ENCODE measurements around the gene RBM44. TPM values are rescaled to one million over a fixed set of nuclear protein-coding genes. Genes with fewer than 3 reads are reported as not detected.

Gene RBM44
- total and polyA plus RNA-seq, 4 donors: 0.02 to 0.75 (median 0.15) TPM

DNA sequence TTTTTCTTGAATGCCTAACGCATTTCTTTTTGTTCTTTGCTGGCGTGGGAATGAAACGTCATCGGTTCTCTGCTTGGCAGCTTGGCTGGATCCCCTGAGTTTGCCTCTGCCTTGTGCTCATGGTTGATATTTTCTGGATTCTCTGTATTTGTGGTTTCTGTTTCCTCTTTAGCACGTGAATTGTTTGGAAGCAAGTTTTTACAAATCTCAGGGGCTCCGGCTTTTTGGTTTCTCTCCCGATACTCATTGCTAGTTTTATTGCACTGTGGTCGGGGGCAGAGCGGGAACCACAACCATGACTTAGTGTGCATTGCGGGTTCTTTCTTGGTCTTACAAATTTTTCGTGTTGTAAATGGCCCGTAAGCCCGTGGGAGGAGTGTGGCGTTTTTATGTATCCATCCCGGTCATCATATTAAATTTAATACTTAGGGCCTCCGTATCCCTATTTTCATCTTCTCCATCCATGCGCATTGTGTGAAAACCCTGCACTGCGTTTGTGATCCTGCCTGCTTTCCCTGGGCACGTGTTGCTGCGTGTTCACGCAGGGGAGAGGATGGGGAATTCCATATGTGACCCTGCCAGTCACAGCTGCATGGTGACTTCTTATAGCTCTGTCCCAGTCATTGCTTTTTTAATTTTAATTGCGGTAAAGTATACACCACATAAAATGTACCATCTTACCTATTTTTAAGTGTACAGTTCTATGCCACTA, 70.2 kb downstream of the RBM44 start:
- 86% methylated on average over 22 of the region's 22 CpGs for WGBS
- H3K4me3 ChIP-seq (ENCODE audit: low read depth in 1 of 3, low read length in 3 of 3): no peak overlapping the region
- no peaks in the 10 kb centered on the region for H3K4me1 ChIP-seq (ENCODE audit: control insufficient read depth in 4 of 4, insufficient read depth in 4 of 4, low read length in 3 of 4)
- no peak overlapping the region for H3K27ac ChIP-seq (ENCODE audit: low read depth in 1 of 2, low read length in 2 of 2)
- no peaks in the 10 kb centered on the region for H3K9me3 ChIP-seq (ENCODE audit: control insufficient read depth in 4 of 4, low read length in 3 of 4)
- no peak overlapping the region for H3K9ac ChIP-seq (ENCODE audit: low read depth in 1 of 2, low read length in 2 of 2)
- DNase-seq (ENCODE audit: low spot score): no peak
- no peaks in the 10 kb centered on the region for H3K36me3 ChIP-seq (ENCODE audit: control insufficient read depth in 4 of 4, insufficient read depth in 3 of 4, low read depth in 1 of 4, low read length in 3 of 4)
- TF ChIP-seq NR2F2 (IDR thresholded peaks at IDR 0.05): no peak
- no peak for TF ChIP-seq EGR1 (IDR thresholded peaks at IDR 0.05; ENCODE audit: low read depth in 2 of 2)
- TF ChIP-seq, protein P1, sequence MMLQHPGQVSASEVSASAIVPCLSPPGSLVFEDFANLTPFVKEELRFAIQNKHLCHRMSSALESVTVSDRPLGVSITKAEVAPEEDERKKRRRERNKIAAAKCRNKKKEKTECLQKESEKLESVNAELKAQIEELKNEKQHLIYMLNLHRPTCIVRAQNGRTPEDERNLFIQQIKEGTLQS (IDR thresholded peaks at IDR 0.05): no peak
- TF ChIP-seq GABPA (IDR thresholded peaks at IDR 0.05 in 1 of 2, conservative IDR thresholded peaks at IDR 0.05 in 1 of 2): no peak
- TF ChIP-seq, protein P2, sequence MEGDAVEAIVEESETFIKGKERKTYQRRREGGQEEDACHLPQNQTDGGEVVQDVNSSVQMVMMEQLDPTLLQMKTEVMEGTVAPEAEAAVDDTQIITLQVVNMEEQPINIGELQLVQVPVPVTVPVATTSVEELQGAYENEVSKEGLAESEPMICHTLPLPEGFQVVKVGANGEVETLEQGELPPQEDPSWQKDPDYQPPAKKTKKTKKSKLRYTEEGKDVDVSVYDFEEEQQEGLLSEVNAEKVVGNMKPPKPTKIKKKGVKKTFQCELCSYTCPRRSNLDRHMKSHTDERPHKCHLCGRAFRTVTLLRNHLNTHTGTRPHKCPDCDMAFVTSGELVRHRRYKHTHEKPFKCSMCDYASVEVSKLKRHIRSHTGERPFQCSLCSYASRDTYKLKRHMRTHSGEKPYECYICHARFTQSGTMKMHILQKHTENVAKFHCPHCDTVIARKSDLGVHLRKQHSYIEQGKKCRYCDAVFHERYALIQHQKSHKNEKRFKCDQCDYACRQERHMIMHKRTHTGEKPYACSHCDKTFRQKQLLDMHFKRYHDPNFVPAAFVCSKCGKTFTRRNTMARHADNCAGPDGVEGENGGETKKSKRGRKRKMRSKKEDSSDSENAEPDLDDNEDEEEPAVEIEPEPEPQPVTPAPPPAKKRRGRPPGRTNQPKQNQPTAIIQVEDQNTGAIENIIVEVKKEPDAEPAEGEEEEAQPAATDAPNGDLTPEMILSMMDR (IDR thresholded peaks at IDR 0.05; ENCODE audit: low read depth, low read length, missing input control): no peak
- no peak for TF ChIP-seq HNF4G (IDR thresholded peaks at IDR 0.05)
- TF ChIP-seq, protein P3, sequence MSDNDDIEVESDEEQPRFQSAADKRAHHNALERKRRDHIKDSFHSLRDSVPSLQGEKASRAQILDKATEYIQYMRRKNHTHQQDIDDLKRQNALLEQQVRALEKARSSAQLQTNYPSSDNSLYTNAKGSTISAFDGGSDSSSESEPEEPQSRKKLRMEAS (IDR thresholded peaks at IDR 0.05): no peak
- TF ChIP-seq TAF1 (conservative IDR thresholded peaks at IDR 0.05): no peak
- TF ChIP-seq HNF4A (conservative IDR thresholded peaks at IDR 0.05): no peak
- TF ChIP-seq FOXA1 (IDR thresholded peaks at IDR 0.05): no peak
- TF ChIP-seq RAD21 (IDR thresholded peaks at IDR 0.05): no peak
- no peak for TF ChIP-seq RXRA (IDR thresholded peaks at IDR 0.05)
- TF ChIP-seq, protein P4, sequence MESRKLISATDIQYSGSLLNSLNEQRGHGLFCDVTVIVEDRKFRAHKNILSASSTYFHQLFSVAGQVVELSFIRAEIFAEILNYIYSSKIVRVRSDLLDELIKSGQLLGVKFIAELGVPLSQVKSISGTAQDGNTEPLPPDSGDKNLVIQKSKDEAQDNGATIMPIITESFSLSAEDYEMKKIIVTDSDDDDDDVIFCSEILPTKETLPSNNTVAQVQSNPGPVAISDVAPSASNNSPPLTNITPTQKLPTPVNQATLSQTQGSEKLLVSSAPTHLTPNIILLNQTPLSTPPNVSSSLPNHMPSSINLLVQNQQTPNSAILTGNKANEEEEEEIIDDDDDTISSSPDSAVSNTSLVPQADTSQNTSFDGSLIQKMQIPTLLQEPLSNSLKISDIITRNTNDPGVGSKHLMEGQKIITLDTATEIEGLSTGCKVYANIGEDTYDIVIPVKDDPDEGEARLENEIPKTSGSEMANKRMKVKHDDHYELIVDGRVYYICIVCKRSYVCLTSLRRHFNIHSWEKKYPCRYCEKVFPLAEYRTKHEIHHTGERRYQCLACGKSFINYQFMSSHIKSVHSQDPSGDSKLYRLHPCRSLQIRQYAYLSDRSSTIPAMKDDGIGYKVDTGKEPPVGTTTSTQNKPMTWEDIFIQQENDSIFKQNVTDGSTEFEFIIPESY (IDR thresholded peaks at IDR 0.05): no peak
- TF ChIP-seq FOXA2 (IDR thresholded peaks at IDR 0.05): no peak
- TF ChIP-seq JUND (IDR thresholded peaks at IDR 0.05): no peak
- no peak for TF ChIP-seq YY1 (IDR thresholded peaks at IDR 0.05)
- TF ChIP-seq, protein P5, sequence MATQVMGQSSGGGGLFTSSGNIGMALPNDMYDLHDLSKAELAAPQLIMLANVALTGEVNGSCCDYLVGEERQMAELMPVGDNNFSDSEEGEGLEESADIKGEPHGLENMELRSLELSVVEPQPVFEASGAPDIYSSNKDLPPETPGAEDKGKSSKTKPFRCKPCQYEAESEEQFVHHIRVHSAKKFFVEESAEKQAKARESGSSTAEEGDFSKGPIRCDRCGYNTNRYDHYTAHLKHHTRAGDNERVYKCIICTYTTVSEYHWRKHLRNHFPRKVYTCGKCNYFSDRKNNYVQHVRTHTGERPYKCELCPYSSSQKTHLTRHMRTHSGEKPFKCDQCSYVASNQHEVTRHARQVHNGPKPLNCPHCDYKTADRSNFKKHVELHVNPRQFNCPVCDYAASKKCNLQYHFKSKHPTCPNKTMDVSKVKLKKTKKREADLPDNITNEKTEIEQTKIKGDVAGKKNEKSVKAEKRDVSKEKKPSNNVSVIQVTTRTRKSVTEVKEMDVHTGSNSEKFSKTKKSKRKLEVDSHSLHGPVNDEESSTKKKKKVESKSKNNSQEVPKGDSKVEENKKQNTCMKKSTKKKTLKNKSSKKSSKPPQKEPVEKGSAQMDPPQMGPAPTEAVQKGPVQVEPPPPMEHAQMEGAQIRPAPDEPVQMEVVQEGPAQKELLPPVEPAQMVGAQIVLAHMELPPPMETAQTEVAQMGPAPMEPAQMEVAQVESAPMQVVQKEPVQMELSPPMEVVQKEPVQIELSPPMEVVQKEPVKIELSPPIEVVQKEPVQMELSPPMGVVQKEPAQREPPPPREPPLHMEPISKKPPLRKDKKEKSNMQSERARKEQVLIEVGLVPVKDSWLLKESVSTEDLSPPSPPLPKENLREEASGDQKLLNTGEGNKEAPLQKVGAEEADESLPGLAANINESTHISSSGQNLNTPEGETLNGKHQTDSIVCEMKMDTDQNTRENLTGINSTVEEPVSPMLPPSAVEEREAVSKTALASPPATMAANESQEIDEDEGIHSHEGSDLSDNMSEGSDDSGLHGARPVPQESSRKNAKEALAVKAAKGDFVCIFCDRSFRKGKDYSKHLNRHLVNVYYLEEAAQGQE (IDR thresholded peaks at IDR 0.05): no peak
- TF ChIP-seq SP1 (IDR thresholded peaks at IDR 0.05): no peak
- H3K27me3 ChIP-seq (ENCODE audit: control insufficient read depth in 4 of 4, insufficient read depth in 4 of 4, low read length in 3 of 4): no peaks in the 10 kb centered on the region
